Activated effector memory CD4-positive, alpha-beta T cell treated with Interleukin-2 at 50 U/mL for 16 hours (primary cell): ENCODE data around the gene CCBE1.
"Not testable (repeated sequence)": the region's sequence is repeated elsewhere in the genome, so short reads cannot be mapped to it uniquely, and the experiment has no call there.

ENCODE experiments used
- DNase-seq: peaks from one replicate; pipeline ENCODE4 v3.0.0-alpha.2; 2020

CCBE1 gene

DNA sequence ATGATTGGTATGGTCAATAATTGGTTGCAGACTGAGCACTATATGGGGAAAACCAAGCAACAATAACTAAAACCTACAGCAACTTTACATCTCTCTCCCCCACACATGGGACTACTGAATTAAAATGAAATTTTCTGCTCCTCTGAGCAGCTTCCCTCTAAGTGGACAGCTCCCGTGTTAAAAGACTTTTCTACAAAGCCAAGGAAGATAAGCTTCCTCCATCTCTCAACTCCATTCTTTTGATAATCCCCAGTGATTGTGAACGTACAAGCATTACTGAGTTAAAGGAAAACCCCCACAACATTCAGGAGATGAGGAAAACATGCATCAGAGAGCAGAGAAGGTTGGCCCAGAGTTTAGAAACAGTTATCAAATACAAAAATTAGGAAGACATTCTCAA is 21.9 kb downstream of the CCBE1 start:
- no peak for DNase-seq

DNA sequence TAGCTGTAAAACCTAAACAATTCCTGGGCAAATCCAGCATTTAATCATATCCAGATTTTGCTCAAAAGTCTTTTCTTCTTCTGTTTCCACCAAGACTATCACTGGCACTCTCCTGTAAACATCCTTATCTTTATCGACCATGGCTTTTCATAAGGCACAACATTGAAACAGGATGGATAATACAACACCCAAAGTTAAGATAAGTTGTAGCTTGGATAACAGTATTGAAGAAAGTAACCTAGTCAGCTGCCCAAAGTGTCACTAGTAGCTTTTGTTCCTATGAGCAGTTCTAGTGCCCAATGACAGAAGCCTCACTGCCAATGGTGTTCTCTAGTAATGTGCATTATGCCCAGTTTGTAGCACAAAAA is 22.3 kb downstream of the CCBE1 start:
- DNase-seq, result no peak

- DNase-seq, result no peak
Measured at GRCh38 chr18:59674186-59674902, 22.9 kb downstream of the CCBE1 start.

DNA sequence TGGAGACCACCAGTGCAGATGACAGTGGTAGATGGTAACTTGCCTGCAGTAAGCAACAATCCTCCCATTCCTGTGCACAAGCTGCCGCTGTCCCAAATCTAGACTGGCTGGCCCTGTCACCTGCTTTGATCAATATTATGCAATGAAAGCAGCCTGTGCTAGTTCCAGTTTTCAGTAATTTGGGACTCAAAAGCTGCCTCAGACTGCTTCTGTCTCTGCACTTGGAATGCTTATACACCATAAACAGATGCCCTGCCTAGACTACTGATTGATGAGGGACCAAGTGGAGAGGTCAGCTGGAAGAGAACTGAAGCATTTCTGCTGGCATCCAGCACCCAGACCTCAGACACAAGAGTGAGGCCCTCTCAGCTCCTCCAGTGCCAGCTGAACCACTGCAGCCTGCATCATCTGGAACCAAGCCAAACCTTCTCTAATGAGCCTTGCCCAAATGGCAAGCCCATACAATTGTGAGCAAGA is 24.9 kb downstream of the CCBE1 start:
- no peak for DNase-seq

- DNase-seq, result no peak
Measured at GRCh38 chr18:59671551-59671950, 25.7 kb downstream of the CCBE1 start.

DNA sequence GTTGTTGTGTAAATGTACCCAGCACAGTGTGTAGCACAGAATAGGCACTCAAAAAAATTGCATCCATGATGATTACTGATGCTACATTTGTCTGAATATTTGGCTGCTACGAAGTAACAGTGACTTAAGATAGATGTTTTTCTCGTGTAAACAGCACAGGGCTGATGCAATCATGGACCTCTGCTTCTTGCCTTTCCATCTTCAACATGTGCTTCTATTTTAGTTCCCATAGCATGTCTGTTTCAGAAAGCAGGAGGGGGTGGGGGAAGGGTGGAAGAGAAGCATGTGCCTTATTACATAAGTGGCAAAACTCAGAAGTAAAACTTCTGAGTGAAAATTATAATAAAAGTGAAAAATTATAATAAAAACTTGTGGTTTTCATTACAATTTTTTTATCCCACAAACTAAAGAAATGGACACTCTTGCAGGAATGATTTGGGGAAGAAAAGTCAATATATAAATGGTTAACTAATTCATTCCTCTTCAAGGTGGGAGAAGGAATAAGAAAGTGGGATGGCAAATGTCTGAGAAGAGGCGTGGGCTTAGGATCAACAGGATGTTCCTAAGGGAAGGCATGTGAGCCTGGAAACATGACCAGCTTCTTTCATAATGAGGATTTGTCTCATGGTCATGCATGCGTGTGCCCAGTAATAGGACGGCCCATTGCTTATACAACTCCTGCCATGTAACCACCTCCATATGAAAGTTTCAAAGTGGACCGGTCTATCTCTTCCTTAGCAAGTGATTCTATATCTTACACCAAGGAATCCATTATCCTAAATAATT is 27.2 kb downstream of the CCBE1 start:
- no peak for DNase-seq

DNA sequence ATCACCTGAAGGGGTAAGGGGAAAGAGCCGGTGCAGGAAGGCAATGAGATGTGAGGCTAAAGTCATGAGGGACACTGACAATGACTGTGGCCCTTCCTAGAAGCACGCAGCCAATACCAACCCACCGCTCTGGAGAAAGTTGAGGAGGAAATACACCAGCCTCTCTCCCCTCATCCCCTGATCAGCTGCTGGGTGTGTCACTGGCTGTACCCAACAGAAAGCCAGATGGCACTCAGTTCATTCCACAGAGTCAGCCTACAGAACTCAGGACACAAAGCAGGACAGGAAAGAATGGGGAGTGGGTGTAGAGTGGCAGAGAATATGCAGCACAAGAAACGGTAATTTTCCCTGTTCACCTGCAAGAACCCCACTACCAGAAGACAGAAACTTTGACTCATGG is 29.7 kb downstream of the CCBE1 start:
- DNase-seq, result no peak

GRCh38 chr18:59666007-59666402 is 31.2 kb downstream of the CCBE1 start:
- DNase-seq, result not testable (repeated sequence)

DNA sequence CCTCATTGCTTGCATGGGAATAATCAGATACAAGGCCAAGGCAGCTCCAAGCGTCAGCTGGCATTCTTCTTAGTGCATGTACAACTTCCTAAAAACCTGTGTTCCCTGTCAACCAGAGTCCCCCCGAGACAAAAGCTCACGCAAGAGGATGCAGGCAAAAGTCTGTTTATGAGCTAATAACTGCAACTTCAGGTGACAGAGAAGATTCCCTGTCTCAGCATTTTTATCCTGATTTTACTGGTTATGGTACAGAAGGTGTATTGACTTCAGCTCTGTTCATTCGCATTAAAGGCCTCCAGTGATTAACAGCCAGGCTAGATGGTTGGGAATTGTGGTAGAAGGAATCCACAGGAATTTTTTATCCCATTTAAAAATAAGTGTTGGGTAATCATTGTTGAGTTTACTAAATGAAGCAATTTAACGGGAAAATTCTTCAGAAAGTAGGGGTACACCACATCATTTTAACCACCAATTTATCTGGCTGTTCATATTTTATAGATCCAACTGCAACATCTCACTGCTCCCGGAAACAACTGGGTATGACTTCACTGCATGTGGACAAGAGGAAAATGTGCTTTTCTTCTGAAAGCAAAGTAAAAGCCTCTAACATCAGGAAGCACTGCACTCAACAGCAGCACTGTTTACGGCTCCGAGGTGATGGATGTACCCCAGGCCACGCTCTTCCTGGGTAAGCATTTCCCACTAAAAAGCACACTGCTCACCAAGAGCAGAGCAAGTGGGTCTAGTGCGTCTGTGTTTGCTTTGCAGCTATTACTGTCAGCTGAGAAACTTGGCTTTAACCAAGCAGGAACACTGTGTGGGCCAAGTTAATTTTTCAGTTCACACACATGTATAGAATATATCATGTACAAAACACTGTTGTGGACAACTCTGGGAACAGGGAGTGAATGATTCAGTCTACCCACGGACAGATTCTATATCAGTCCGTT is 31.9 kb downstream of the CCBE1 start:
- DNase-seq, result no peak

- no peak for DNase-seq
Measured at GRCh38 chr18:59664329-59664728, 32.9 kb downstream of the CCBE1 start.

DNA sequence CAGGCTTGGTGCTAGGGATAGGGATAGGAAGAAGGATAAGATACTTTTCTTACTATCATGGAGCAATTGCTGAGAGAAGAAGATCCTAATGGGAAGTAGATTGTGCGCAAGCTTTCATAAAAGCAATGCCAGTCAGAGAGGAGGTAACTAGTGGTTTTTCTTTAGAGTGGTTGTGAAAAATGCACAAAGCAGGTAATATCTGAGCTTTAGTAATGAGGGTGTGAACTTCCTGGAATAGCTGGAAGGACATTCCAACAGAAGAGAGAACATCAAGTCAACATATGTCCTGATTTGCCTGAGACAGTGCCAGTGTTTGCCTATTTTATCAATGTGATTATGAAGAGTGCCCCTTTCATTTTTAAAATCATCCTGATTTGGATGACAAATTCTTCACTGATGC is 34.1 kb downstream of the CCBE1 start:
- DNase-seq, result no peak

GRCh38 chr18:59661891-59662701 is 35.1 kb downstream of the CCBE1 start:
- DNase-seq, result no peak

- no peak for DNase-seq
Measured at GRCh38 chr18:59660786-59661743, 36.2 kb downstream of the CCBE1 start.

- DNase-seq, result no peak
Measured at GRCh38 chr18:59660366-59660765, 36.9 kb downstream of the CCBE1 start.

GRCh38 chr18:59659508-59660170 is 37.6 kb downstream of the CCBE1 start:
- DNase-seq, result no peak

- DNase-seq, result no peak
Measured at GRCh38 chr18:59658941-59659340, 38.3 kb downstream of the CCBE1 start.

DNA sequence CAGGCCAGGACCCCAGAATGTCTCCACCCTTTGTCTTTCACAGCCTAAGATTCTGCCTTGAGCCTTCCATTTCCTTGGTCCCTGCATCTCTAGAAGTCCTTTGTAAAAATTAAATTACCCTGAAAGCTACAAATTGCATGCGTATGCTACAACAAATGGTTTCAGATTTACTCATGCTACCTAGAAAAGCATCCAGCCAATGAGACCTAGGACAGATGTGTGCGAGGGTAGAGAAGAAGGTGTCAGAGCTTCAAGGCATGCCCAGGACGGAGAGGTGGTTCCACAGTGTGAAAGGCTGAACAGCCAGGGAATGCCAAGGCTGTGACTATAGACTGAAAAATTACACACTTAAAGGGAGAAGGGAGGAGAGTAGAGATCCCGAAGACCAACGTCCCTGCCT is 40.2 kb downstream of the CCBE1 start:
- DNase-seq, result no peak

DNA sequence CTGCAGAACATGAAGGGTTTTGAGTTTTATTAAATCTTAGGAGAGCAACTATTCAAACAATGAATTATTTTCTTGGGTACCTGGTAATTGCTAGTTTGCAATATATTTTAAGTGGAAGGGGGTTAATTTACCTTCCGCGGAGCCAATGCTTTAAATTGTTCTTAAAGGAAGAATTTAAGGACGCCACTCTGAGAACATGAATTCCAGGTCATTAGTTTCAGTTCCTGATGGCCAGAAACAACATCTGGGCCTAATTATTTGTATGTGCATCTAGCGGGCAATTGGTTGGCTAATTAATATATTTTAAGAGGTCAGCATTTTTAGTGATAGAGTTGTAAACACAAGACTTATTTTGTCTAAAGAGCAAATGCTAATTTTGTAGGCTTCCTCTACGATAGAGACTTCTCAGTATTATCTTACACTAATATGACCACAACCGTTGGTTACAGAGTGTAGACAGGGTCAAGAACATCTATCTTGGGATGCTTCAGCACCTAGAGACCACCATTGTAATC is 40.8 kb downstream of the CCBE1 start:
- DNase-seq, result no peak

DNA sequence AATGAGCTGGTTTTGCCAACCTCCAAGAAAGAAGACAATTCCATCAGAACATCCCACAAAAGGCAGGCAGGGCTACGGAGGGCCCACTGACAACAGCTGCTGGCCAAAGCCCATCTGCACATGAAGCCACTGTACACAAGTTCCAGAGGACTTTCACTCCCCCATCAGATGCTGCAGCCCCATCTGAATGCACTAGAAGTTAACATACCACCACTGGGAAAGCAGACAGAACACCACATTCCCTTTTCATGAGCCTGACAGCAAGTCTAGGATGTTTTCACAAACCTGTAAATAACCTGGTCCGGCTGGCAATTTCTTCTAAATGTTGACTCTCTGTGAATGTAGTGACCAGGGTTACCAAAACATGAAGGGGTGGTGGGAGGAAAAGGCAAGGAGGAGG is 41.5 kb downstream of the CCBE1 start:
- no peak for DNase-seq

DNA sequence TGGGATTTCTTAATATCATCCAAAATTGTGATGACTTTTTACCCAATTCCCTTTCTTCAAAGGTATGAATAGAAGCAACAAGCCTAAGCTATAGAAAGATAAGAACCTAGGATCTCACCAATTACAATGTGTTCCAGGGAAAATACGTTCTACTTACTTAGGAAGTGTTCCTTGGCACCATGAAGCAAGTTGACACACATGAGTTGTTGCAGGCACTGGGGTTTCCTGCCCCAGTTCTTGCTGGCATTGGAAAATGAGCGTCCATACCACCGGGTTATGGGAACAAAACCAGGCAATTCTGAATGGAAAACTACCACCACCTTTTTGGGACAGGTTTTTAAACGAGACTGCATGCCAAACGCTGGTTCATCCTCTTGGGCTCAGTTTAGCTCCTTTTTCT is 46.2 kb downstream of the CCBE1 start:
- no peak for DNase-seq
